Measurements from ENCODE around the gene ACTRT2.

Gene ACTRT2

DNA sequence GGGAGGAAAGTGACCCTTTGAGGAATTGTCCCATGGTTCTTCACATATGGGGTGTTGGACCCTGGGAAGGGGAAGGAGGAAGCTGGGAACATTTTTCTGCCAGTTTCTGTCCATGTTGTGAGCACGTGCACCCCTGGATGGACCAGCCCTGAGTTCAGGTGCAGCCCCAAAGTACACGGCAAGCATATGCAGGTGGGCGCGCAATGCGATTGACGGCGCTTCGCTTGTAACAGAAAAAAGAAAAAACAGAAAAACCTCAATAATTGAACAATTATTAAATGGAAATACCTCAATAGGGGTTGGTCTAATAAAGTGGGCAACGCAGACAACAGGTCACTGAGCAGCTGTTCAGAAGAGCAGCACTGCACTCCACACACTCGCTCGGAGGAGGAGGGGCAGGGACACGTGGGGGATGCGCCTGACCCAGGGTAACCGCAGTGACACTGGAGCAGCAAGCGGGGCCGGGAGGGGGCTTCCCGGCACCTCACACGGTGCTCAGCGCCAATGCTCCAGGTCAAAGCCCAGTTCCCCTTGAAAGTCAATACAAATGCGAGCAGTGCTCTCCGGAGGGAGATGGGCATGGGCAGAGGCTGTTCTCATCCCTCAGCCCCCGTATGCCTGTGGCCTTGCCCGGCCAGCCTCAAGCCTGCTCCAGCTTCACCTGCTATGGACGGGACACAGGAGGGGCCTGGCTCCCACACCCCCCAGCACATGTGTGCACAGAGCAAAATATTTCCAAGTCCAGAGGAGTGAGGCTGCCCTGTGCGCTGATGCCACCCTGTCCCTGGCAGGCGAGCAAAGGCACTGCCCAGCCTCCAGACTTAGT lies 6.6 kb upstream of the ACTRT2 start:
- DNase-seq, result no peak
- in situ Hi-C loops (cut with MboI; ENCODE audit: low pct_unique_long_range_greater_than_20kb, low sequenced_read_pairs), result no loop called here

DNA sequence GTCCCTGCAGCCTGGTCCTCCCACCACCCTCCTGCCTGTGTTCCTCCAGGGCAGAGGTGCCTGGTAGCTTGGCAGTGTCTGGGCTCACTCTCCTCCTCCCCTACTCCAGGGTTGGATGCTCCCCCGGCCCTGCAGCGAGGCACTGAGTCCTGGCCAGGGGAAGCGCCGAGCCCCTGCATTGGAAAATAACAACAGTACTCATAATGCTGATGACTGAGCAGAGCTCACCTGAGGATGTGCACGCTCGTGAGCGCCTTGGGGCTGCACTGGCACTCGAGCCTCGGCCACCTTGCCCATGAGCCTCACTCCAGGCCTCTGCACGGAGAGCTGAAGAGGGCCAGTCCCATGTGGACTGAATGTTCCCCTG lies 6.0 kb upstream of the ACTRT2 start:
- DNase-seq, result no peak
- in situ Hi-C loops (cut with MboI; ENCODE audit: low pct_unique_long_range_greater_than_20kb, low sequenced_read_pairs), result no loop called here

GRCh38 chr1:3015744-3016143 lies 5.5 kb upstream of the ACTRT2 start:
- in situ Hi-C loops (cut with MboI; ENCODE audit: low pct_unique_long_range_greater_than_20kb, low sequenced_read_pairs), result no loop called here
- DNase-seq, result no peak

GRCh38 chr1:3016641-3017439 lies 4.4 kb upstream of the ACTRT2 start:
- DNase-seq, result no peak
- in situ Hi-C loops (cut with MboI; ENCODE audit: low pct_unique_long_range_greater_than_20kb, low sequenced_read_pairs), result no loop called here

DNA sequence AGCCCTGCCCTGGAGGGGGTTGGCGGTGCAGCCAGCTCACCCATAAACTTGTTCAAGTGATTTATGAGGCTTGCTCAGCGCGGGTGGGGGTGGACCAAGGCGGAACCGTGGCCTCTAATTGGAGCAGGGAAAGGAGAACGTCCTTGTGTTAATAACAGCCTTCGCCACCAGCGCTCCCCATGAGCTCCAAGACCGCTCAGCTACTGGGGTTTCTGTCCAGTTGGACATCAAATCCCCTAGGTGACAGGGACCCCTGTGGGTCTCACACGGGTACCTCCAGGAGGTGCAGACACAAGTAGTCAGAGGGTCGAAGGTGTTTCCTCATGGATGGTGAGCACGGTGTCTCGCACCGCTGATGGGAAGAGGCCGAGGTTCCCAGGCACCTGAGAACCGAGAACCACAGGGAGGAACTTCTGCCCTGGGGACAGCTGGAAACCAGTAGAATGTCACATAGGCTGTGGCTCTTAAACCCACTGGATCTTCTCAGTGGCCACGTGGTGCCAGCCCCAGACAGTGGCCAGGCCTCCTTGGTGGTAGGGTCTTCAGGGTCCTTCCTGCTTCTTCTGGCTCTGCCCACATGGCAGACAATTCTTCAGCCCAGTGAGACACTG lies 3.7 kb upstream of the ACTRT2 start:
- in situ Hi-C loops (cut with MboI; ENCODE audit: low pct_unique_long_range_greater_than_20kb, low sequenced_read_pairs), result no loop called here
- no peak for DNase-seq

- DNase-seq, result no peak
- in situ Hi-C loops (cut with MboI; ENCODE audit: low pct_unique_long_range_greater_than_20kb, low sequenced_read_pairs), result no loop called here
These were observed 3.2 kb upstream of the ACTRT2 start for GRCh38 chr1:3018051-3018471.

- no peak for DNase-seq
- in situ Hi-C loops (cut with MboI; ENCODE audit: low pct_unique_long_range_greater_than_20kb, low sequenced_read_pairs), result no loop called here
These were observed 2.7 kb upstream of the ACTRT2 start for GRCh38 chr1:3018576-3018975.

GRCh38 chr1:3019007-3019515 lies 2.2 kb upstream of the ACTRT2 start:
- in situ Hi-C loops (cut with MboI; ENCODE audit: low pct_unique_long_range_greater_than_20kb, low sequenced_read_pairs), result no loop called here
- DNase-seq, result no peak

- in situ Hi-C loops (cut with MboI; ENCODE audit: low pct_unique_long_range_greater_than_20kb, low sequenced_read_pairs), result no loop called here
- DNase-seq, result no peak
These were observed 1.7 kb upstream of the ACTRT2 start for GRCh38 chr1:3019516-3020051.

DNA sequence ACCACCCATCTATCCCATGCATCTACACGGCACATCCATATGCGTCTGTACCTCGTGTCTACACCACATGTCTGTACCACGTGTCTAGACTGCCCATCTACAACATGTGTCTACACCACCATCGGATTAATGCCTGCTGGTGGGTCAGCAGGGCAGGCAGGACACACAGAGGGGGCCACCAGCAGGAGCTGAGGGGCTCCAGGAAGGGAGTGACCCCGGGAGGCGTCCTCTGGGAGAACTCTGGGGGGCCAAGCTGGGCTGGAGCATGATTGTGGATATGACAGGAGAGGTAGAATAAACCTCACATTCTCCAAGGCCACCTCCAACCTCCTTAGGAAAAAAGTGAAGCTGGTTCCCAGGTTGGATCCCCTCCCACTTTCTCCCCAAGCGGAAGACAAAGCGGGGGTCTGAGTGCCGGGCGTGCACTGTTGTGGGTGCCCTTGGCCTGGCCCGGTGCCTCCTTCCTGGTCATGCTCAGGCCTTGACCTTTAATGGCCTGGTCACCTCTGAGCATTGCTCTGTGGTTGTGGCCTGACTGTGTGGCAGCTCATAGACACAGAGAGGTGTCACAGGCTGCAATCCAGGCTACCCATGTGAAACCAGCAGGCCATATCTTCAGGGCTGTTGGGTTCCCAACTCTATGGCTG lies 881 bp upstream of the ACTRT2 start:
- in situ Hi-C loops (cut with MboI; ENCODE audit: low pct_unique_long_range_greater_than_20kb, low sequenced_read_pairs), result no loop called here
- no peak for DNase-seq

- no peak for DNase-seq
- in situ Hi-C loops (cut with MboI; ENCODE audit: low pct_unique_long_range_greater_than_20kb, low sequenced_read_pairs), result no loop called here
These were observed 634 bp downstream of the ACTRT2 start for GRCh38 chr1:3021801-3022401.

DNA sequence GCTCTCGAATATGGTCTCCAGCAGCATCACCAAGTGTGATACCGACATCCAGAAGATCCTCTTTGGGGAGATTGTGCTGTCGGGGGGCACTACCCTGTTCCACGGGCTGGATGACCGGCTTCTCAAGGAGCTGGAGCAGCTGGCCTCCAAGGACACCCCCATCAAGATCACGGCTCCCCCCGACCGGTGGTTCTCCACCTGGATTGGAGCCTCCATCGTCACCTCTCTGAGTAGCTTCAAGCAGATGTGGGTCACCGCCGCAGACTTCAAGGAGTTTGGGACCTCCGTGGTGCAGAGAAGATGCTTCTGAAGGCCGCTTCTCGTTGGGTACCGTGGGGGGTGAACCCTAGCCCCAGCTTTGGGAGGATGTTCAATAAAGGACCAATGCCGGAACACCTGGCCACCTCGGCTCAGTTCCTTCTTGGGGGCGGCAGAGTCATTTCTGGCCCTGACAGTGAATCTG lies 1.3 kb downstream of the ACTRT2 start:
- DNase-seq, result no peak
- in situ Hi-C loops (cut with MboI; ENCODE audit: low pct_unique_long_range_greater_than_20kb, low sequenced_read_pairs), result no loop called here

DNA sequence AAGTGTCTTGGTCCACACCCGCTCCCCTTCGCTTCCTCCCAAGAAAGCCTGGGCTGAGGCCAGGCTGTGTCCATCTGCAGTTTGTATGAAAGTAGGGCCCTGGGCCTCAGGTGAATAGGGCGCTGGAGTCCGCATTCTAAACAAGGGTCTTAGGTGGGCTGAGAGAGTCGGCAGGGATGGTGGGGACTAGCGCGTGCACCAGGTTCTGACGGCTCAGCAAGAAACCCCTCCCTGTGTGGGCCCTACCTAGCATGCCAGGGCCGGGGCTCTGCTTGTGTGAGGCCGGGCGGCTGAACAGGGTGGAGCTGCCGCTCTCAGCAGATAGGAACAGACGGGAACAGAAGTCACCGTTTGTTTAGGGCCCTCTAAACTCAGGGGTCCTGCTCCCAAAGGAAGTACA lies 1.7 kb downstream of the ACTRT2 start:
- DNase-seq, result no peak
- in situ Hi-C loops (cut with MboI; ENCODE audit: low pct_unique_long_range_greater_than_20kb, low sequenced_read_pairs), result no loop called here

DNA sequence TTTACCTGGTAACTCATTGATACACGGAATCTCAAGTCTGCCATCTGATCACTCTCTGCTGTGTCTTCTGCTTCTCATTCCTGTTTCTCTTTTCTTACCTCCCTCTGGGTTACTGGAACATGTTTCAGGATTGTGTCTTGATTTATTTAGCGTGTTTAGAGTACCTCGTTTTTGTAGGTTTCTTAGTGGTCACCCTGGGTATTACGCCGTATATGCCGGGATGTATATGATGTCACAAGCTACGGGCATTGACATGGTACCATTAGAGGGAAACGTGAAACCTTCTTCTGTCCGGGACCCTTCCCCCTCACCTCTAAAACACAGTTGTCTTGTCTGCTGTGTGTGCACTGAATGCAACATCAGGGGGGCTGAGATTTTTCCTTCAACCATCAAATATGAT lies 2.8 kb downstream of the ACTRT2 start:
- DNase-seq, result no peak
- in situ Hi-C loops (cut with MboI; ENCODE audit: low pct_unique_long_range_greater_than_20kb, low sequenced_read_pairs), result no loop called here

DNA sequence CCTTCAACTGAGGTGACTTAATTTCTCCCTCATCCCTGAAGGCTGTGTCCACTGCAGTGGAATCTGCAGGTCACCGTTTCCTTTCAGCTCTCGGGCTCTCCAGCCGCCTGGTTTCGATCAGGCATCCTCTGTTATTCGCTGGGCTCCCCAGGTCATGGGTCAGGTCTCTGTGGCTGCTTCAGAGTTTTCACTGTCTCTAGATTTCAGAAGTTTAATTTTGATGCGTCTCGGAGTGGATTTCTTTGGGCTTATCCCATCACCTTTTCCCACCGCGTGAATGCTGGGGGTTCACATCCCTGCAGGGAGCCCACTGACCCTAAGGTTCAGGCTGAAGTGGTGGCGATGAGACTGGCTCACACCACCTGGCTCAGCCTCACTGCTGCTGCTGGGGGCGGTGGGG lies 3.3 kb downstream of the ACTRT2 start:
- DNase-seq, result no peak
- in situ Hi-C loops (cut with MboI; ENCODE audit: low pct_unique_long_range_greater_than_20kb, low sequenced_read_pairs), result no loop called here

DNA sequence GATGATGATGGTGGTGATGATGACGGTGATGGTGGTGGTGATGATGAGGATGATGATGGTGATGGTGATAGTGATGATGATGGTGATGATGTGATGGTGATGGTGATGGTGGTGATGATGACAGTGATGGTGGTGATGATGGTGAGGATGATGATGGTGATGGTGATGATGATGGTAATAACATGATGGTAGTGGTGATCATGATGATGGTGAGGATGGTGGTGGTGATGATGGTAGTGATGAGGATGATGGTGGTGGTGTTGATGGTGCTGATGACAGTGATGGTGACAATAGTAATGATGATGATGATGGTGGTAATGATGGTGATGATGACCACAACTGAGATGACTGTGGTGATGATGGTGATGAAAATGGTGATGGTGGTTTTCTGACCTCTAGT lies 4.9 kb downstream of the ACTRT2 start:
- no peak for DNase-seq
- in situ Hi-C loops (cut with MboI; ENCODE audit: low pct_unique_long_range_greater_than_20kb, low sequenced_read_pairs), result no loop called here

GRCh38 chr1:3026581-3027391 lies 5.5 kb downstream of the ACTRT2 start:
- DNase-seq, result no peak
- in situ Hi-C loops (cut with MboI; ENCODE audit: low pct_unique_long_range_greater_than_20kb, low sequenced_read_pairs), result no loop called here
